ENCODE results near the gene CD47. TPM values are rescaled to one million over a fixed set of nuclear protein-coding genes. Genes with fewer than 3 reads are reported as not detected.

The CD47 gene
- total and polyA plus RNA-seq, 10 of the 15 experiments (the other 5 are each of a cell fraction or from before 2014, with no cell fraction given) = 22.9 to 175 (median 81.1) TPM

DNA sequence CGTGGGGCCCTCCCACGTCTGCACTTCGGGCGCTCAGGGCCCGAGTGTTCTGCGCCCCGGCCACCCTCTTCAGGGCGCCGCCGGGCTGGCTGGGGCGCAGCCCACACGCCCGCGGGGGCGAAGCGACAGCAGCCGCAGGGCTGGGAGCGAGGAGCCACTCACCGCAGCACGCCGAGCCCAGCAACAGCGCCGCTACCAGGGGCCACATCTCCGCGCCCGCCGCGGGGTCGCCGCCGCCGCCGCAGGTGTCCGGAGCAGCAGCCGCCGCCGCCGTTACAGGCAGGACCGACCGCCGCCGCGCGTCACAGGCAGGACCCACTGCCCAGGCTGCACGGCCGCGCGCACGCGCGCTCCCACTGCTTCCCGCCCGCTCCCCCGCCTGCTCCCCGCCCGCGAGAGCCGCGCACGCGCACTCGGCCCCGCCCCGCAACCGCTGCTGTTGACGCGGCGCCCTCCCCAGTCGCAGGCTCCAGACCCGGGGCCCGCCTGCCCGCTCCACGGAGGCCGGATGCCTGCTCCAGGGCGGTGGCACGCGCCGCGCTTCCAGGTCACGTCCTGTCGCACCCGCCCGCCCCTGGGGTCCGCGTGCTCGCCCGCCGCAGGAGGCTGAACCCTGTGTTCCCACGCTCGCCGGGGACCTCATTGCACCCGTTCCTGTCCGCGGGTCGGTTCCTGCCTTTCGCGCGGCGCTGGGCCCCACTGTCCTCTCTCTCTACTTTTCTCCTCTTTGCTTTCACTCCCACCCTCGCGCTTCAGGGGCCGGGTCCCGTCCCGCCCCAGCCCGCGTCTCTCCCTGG is at the start of gene CD47 (continued):
- TF ChIP-seq HDAC6 (IDR thresholded peaks at IDR 0.05; ENCODE audit: unreplicated experiment) = no peak
- TF ChIP-seq, protein P1, sequence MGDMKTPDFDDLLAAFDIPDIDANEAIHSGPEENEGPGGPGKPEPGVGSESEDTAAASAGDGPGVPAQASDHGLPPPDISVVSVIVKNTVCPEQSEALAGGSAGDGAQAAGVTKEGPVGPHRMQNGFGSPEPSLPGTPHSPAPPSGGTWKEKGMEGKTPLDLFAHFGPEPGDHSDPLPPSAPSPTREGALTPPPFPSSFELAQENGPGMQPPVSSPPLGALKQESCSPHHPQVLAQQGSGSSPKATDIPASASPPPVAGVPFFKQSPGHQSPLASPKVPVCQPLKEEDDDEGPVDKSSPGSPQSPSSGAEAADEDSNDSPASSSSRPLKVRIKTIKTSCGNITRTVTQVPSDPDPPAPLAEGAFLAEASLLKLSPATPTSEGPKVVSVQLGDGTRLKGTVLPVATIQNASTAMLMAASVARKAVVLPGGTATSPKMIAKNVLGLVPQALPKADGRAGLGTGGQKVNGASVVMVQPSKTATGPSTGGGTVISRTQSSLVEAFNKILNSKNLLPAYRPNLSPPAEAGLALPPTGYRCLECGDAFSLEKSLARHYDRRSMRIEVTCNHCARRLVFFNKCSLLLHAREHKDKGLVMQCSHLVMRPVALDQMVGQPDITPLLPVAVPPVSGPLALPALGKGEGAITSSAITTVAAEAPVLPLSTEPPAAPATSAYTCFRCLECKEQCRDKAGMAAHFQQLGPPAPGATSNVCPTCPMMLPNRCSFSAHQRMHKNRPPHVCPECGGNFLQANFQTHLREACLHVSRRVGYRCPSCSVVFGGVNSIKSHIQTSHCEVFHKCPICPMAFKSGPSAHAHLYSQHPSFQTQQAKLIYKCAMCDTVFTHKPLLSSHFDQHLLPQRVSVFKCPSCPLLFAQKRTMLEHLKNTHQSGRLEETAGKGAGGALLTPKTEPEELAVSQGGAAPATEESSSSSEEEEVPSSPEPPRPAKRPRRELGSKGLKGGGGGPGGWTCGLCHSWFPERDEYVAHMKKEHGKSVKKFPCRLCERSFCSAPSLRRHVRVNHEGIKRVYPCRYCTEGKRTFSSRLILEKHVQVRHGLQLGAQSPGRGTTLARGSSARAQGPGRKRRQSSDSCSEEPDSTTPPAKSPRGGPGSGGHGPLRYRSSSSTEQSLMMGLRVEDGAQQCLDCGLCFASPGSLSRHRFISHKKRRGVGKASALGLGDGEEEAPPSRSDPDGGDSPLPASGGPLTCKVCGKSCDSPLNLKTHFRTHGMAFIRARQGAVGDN (IDR thresholded peaks at IDR 0.05) = peak; percentile 84; the same call in 1 of the 2 replicates
- no peak for TF ChIP-seq RFX5 (IDR thresholded peaks at IDR 0.05; ENCODE audit: low read depth, low read length)
- TF ChIP-seq POLR2AphosphoS5 (IDR thresholded peaks at IDR 0.05; ENCODE audit: low read length) = peak; percentile 78
- TF ChIP-seq ZNF207 (IDR thresholded peaks at IDR 0.05; ENCODE audit: borderline replicate concordance) = peak; percentile 52; the same call in 1 of the 2 replicates
- no peak for TF ChIP-seq MTA2 (IDR thresholded peaks at IDR 0.05; ENCODE audit: low read depth)
- no peak for TF ChIP-seq POLR2AphosphoS2 (IDR thresholded peaks at IDR 0.05; ENCODE audit: low read depth, low read length)
- no peak for TF ChIP-seq BCL11A (IDR thresholded peaks at IDR 0.05; ENCODE audit: low read depth, low read length)
- peak in 1 of 2 experiments; percentile 76; a peak in 2 of 3 replicates for TF ChIP-seq EGR1 (IDR thresholded peaks at IDR 0.05; ENCODE audit: borderline replicate concordance in 1 of 2, low read depth in 2 of 2, low read length in 2 of 2)
- no peak for TF ChIP-seq NFYB (IDR thresholded peaks at IDR 0.05; ENCODE audit: insufficient read depth, low read depth, low read length)
- TF ChIP-seq, protein P2, sequence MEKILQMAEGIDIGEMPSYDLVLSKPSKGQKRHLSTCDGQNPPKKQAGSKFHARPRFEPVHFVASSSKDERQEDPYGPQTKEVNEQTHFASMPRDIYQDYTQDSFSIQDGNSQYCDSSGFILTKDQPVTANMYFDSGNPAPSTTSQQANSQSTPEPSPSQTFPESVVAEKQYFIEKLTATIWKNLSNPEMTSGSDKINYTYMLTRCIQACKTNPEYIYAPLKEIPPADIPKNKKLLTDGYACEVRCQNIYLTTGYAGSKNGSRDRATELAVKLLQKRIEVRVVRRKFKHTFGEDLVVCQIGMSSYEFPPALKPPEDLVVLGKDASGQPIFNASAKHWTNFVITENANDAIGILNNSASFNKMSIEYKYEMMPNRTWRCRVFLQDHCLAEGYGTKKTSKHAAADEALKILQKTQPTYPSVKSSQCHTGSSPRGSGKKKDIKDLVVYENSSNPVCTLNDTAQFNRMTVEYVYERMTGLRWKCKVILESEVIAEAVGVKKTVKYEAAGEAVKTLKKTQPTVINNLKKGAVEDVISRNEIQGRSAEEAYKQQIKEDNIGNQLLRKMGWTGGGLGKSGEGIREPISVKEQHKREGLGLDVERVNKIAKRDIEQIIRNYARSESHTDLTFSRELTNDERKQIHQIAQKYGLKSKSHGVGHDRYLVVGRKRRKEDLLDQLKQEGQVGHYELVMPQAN (conservative IDR thresholded peaks at IDR 0.05) = peak; percentile 72; the same call in 1 of the 2 replicates
- no peak for TF ChIP-seq CBX3 (IDR thresholded peaks at IDR 0.05; ENCODE audit: borderline replicate concordance, low read depth)
- no peak for TF ChIP-seq HDGF (IDR thresholded peaks at IDR 0.05)
- TF ChIP-seq, protein P3, sequence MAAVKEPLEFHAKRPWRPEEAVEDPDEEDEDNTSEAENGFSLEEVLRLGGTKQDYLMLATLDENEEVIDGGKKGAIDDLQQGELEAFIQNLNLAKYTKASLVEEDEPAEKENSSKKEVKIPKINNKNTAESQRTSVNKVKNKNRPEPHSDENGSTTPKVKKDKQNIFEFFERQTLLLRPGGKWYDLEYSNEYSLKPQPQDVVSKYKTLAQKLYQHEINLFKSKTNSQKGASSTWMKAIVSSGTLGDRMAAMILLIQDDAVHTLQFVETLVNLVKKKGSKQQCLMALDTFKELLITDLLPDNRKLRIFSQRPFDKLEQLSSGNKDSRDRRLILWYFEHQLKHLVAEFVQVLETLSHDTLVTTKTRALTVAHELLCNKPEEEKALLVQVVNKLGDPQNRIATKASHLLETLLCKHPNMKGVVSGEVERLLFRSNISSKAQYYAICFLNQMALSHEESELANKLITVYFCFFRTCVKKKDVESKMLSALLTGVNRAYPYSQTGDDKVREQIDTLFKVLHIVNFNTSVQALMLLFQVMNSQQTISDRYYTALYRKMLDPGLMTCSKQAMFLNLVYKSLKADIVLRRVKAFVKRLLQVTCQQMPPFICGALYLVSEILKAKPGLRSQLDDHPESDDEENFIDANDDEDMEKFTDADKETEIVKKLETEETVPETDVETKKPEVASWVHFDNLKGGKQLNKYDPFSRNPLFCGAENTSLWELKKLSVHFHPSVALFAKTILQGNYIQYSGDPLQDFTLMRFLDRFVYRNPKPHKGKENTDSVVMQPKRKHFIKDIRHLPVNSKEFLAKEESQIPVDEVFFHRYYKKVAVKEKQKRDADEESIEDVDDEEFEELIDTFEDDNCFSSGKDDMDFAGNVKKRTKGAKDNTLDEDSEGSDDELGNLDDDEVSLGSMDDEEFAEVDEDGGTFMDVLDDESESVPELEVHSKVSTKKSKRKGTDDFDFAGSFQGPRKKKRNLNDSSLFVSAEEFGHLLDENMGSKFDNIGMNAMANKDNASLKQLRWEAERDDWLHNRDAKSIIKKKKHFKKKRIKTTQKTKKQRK (IDR thresholded peaks at IDR 0.05; ENCODE audit: low read depth, low read length) = no peak
- TF ChIP-seq, protein P4, sequence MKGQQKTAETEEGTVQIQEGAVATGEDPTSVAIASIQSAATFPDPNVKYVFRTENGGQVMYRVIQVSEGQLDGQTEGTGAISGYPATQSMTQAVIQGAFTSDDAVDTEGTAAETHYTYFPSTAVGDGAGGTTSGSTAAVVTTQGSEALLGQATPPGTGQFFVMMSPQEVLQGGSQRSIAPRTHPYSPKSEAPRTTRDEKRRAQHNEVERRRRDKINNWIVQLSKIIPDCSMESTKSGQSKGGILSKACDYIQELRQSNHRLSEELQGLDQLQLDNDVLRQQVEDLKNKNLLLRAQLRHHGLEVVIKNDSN (IDR thresholded peaks at IDR 0.05; ENCODE audit: borderline replicate concordance, extremely low read length, insufficient read depth, low read depth, low read length) = no peak
- TF ChIP-seq NRF1 (conservative IDR thresholded peaks at IDR 0.05; ENCODE audit: low read depth, low read length) = peak; percentile 38; the same call in 1 of the 2 replicates
- no peak for TF ChIP-seq CBFB (IDR thresholded peaks at IDR 0.05; ENCODE audit: low read depth)
- no peak for TF ChIP-seq FOXK2 (IDR thresholded peaks at IDR 0.05)
- TF ChIP-seq SUZ12 (IDR thresholded peaks at IDR 0.05; ENCODE audit: unreplicated experiment) = no peak
